ENCODE data around the gene PBOV1.

GRCh38 chr6:138240476-138241245 is 22.4 kb upstream of the PBOV1 start:
- TF ChIP-seq CTCF (conservative IDR thresholded peaks at IDR 0.05) (no peak), EZH2 (IDR thresholded peaks at IDR 0.05; ENCODE audit: low read depth) (no peak)
